ENCODE data around the gene ANKRD36.
A peak's percentile ranks its signal among the peaks of the same experiment; 100 is the strongest.
"Not testable (repeated sequence)": the region's sequence is repeated elsewhere in the genome, so short reads cannot be mapped to it uniquely, and the experiment has no call there.

Gene ANKRD36

DNA sequence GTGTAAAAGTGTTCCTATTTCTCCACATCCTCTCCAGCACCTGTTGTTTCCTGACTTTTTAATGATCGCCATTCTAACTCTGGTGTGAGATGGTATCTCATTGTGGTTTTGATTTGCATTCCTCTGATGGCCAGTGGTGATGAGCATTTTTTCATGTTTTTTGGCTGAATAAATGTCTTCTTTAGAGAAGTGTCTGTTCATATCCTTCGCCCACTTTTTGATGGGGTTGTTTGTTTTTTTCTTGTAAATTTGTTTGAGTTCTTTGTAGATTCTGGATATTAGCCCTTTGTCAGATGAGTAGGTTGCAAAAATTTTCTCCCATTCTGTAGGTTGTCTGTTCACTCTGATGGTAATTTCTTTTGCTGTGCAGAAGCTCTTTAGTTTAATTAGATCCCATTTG, 16.1 kb downstream of the ANKRD36 start:
- not testable (repeated sequence) for DNase-seq

DNA sequence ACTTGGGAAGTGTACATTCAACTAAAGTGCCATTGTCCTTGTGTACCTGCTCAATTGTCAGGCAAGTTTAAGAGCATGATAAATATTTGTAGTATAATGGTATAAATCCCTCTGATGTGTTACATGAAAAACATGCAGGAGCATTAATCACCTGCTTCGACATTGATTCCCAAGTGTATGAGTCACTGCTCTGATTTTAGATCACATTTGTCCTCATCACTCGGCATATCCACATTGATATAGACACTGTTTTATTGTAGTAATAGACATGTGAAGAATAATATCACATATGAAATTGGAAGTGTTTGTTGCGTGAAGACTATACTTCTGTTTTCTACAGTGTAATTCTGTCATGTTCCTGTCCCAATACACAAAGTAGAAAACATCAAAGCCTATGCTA, 31.1 kb downstream of the ANKRD36 start:
- DNase-seq, result not testable (repeated sequence)

DNA sequence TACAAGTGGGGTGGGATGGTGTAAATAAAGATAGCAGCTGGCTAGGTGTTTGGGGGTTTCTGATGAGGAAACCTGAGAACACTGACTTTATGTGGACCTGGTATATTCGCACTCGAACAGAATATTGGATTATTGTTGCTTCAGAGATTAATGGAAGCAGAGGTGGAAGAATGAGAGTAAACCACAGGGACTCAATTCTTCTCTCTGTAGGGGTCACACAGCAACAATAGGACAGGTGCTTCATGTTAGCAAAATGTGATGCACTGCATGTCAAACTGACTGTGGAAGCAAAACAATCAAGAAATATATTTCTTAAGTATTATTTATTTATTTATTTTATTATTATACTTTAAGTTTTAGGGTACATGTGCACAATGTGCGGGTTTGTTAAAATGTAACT, 53.6 kb downstream of the ANKRD36 start:
- DNase-seq, result not testable (repeated sequence)

DNA sequence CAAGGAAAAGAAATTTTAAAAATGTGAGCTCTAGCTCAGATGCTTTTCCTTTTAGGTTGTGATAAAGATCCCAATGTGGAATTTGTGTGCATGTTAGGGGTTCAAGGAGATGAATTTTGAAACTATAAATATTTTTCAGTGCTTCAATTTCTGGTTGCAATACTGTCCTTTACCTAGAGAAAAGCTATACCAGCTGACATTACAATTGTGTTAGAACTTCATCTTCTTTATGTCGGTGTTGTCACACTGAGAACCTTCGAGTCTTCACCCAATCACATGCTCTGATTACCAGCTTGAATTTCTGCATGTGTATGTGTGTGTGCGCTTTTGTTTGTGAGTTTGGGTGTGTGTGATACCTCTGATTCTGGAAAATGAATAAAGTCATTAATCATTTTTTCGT, 55.0 kb downstream of the ANKRD36 start:
- not testable (repeated sequence) for DNase-seq

DNA sequence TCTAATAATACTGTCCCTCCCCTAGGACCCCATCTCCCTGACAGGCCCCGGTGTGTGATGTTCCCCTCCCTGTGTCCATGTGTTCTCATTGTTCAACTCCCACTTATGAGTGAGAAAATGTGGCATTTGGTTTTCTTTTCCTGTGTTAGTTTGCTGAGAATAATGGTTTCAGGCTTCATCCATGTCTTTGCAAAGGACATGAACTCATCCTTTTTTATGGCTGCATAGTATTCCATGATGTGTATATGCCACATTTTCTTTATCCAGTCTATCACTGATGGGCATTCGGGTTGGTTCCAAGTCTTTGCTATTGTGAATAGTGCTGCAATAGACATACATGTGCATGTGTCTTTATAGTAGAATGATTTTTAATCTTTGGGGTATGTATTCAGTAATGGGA, 55.6 kb downstream of the ANKRD36 start:
- DNase-seq, result not testable (repeated sequence)

DNA sequence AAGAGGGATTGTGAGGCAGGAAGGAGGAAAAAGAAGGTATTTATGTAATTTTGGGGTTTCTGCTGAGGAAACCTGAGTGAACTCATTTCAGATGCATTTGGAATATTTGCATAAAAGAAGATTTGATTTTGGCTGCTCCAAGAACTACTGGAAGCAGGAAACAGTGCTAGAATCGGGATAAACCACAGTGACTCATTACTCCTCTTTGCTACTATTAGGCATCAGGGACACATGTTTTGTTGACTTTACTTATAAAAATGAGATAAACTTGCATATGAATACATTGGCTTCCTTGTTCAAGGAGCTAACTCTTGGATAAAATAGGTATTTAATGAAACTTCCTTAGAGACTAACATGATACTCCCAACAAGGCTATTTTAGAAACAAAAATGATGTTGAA, 67.4 kb downstream of the ANKRD36 start:
- not testable (repeated sequence) for DNase-seq

DNA sequence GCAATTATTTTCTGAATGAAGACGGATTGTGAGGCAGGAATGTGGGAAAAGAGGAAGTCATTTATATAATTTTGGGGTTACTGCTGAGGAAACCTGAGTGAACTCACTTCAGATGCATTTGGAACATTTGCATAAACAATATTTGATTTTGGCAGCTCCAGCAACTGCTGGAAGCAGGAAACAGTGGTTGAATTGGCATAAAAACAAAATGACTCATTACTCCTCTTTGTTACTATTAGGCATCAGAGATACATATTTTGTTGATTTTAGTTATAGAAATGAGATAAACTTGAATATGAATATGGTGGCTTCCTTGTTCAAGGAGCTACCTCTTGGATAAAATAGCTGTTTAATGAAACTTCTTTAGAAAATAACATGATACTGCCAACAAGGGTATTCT, 82.4 kb downstream of the ANKRD36 start:
- DNase-seq, result not testable (repeated sequence)

DNA sequence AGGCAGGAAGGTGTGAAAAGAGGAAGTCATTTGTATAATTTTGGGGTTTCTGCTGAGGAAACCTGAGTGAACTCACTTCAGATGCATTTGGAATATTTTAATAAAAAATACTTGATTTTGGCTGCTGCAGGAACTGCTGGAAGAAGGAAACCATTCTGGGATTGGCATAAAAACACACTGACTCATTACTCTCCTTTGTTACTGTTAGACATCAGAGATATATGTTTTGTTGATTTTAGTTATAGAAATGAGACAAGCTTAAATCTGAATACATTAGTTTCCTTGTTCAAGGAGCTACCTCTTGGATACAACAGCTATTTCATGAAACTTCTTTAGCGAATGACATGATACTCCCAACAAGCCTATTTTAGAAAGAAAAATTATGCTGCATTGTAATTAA, 84.3 kb downstream of the ANKRD36 start:
- not testable (repeated sequence) for DNase-seq

DNA sequence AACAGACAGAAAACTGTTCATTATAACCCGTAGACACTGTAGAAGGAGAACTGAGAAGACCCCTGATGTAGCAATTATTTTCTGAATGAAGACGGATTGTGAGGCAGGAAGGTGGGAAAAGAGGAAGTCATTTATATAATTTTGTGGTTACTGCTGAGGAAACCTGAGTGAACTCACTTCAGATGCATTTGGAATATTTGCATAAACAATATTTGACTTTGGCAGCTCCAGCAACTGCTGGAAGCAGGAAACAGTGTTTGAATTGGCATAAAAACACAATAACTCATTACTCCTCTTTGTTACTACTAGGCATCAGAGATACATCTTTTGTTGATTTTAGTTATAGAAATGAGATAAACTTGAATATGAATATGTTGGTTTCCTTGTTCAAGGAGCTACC, 87.9 kb downstream of the ANKRD36 start:
- not testable (repeated sequence) for DNase-seq

DNA sequence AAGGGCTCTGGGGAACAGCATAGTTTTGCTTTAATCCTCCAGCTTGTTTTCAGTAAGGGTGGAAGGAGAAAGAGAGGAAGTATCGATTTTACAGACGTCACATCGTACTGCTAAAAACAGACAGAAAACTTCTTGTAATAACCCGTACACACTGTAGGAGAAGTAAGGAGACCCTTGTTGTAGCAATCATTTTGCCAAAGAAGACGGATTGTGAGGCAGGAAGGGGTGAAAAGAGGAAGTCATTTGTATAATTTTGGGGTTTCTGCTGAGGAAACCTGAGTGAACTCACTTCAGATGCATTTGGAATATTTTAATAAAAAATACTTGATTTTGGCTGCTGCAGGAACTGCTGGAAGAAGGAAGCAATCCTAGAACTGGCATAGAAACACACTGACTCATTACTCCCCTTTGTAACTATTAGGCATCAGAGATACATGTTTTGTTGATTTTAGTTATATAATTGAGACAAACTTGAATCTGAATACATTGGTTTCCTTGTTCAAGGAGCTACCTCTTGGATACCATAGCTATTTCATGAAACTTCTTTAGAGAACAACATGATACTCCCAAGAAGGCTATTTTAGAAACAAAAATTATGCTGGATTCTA, 89.8 kb downstream of the ANKRD36 start:
- DNase-seq, result not testable (repeated sequence)

DNA sequence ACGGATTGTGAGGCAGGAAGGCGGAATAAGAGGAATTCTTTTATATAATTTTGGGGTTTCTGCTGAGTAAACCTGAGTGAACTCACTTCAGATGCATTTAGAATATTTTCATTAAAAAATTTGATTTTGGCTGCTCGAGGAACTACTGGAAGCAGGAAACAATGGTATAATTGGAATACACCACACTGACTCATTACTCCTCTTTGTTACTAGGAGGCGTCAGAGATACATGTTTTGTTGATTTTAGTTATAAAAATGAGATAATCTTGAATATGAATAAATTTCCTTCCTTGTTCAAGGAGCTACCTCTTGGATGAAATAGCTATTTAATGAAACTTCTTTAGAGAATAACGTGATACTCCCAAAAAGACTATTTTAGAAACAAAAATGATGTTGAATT, 97.4 kb downstream of the ANKRD36 start:
- no peak for DNase-seq

DNA sequence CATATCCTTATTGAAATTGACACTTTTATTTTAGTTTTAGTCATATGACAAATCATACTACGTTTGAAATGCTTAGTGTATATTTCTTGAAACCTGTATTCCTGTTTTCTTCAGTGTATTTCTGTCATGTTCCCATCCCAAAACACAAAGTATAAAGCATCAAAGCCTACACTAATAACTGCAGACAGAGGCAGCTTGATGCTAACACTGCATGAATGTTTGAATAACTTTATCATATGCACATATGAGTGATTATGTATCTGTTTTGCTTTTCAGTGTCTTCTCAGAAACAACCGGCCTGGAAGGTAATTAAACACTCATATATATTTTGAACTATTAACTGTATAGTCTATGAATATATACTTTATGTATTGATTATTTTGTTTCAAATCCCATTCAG, 102.1 kb downstream of the ANKRD36 start:
- DNase-seq, result not testable (repeated sequence)

DNA sequence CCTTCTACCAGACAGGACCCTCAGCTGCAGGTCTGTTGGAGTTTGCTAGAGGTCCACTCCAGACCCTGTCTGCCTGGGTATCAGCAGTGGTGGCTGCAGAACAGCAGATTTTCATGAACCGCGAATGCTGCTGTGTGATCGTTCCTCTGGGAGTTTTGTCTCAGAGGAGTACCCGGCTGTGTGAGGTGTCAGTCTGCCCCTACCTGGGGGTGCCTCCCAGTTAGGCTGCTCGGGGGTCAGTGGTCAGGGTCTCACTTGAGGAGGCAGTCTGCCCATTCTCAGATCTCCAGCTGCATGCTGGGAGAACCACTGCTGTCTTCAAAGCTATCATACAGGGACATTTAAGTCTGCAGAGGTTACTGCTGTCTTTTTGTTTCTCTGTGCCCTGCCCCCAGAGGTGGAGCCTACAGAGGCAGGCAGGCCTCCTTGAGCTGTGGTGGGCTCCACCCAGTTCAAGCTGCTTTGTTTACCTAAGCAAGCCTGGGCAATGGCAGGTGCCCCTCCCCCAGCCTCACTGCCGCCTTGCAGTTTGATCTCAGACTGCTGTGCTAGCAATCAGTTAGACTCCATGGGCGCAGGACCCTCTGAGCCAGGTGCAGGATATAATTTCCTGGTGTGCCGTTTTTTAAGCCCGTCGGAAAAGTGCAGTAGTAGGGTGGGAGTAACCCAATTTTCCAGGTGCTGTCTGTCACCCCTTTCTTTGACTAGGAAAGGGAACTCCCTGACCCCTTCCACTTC, 118.1 kb downstream of the ANKRD36 start:
- not testable (repeated sequence) for DNase-seq

DNA sequence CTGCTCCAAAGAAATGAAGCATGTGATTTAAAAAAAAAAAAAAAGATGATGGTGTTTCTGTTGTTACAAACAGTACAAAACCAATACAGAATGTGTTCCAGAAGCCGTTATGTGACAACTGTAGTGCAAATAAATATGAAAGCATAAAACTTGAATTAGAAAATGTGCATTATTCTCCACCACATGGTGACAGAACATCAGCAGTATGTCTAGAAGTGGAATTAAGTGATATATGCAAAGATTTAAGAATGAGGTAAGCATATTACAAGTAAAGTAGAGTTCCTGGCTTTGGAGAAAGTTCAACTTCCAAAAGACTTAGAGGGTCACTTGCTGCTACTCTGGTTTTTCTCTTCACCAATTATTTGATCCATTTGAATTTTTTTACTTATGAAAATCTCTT, 120.0 kb downstream of the ANKRD36 start:
- not testable (repeated sequence) for DNase-seq

DNA sequence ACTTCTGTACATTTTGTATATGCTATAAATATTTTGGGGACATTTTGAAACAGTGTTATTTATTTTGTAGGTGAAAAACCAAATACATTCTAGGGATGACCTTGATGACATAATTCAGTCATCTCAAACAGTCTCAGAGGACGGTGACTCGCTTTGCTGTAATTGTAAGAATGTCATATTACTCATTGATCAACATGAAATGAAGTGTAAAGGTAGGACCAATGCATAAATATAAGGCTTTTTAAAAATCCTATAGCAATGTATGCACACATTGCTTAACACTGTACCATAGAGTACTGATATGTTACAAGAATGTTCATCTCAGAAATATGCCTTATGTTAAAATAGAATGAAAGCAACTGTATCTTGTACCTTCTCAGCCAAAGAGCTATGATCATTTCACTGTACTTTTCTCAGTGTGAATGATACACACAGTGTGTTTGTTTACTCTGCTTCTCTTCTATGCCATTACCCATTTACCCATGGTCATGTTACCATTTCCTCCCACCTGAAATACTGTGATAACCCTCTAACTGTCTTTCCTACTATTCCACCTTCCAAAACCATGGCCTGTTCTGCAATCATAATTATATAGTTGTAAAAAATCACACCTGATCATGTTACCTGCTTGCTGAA, 120.8 kb downstream of the ANKRD36 start:
- DNase-seq, result not testable (repeated sequence)

DNA sequence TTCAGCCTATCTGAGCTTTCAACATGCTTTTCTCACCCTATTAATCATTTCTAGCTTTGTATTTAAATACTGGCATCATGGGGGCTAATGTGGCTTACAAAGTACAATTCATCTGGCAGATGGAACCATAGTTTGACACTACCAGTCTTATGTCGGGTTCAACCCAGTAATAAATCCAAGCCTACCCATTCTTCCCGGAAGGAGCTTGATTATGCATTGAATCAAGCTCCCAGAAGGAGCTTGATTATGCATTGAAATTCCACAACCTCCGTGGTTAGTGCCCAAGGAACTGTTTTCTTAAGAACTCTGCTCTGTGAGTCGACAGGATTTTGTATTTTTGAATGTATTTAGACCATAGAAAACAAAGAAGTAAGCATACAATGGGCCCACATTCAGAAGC, 148.2 kb downstream of the ANKRD36 start:
- not testable (repeated sequence) for DNase-seq

DNA sequence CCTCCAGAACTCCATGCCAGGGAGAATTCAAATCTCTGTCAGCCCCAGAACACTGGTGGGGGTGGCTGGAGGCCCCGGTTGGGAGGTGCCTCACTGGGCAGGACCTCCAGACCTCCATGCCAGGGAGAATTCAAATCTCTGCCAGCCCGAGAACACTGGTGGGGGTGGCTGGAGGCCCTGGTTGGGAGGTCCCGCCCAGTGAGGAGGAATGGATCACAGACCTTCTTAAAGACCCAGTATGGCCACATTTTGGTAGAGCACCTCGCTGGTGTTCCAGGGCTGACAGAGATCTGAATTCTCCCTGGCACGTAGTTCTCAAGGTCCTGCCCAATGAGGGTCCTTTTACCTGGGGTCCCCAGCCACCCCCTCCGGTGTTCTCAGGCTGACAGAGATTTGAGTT, 153.5 kb downstream of the ANKRD36 start:
- not testable (repeated sequence) for DNase-seq

DNA sequence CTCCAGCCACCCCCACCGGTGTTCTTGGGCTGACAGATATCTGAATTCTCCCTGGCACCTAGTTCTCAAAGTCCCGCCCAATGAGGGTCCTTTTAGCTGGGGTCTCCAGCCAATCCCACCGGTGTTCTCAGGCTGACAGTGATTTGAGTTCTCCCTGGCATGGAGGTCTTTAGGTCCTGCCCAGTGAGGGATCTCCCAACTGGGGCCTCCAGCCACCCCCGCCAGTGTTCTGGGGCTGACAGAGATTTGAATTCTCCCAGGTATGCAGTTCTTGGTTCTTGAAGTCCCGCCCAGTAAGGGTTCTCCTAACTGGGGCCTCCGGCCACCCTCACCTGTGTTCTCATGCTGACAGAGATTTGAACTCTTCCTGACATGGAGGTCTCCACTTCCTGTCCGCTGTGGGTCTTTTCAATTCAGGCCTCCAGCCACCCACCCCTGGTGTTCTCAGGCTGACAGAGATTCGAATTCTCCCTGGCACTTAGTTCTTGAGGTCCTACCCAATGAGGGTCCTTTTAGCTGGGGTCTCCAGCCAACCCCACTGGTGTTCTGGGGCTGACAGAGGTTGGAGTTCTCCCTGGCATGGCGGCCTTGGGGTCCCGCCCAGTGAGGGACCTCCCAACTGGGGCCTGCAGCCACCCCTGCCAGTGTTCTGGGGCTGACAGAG, 154.6 kb downstream of the ANKRD36 start:
- peak; percentile 0 for DNase-seq

DNA sequence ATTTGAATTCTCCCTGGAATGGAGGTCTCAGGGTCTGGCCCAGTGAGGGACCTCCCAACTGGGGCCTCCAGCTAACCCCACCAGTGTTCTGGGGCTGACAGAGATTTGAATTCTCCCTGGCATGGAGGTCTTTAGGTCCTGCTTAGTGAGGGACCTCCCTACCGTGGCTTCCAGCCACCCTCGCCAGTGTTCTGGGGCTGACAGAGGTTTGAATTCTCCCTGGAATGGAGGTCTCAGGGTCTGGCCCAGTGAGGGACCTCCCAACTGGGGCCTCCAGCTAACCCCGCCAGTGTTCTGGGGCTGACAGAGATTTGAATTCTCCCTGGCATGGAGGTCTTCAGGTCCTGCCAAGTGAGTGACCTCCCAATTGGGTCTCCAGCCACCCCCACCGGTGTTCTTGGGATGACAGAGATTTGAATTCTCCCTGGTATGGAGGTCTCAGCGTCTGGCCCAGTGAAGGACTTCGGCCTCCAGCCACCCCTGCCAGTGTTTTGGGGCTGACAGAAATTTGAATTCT, 155.2 kb downstream of the ANKRD36 start:
- DNase-seq, result peak; percentile 0

DNA sequence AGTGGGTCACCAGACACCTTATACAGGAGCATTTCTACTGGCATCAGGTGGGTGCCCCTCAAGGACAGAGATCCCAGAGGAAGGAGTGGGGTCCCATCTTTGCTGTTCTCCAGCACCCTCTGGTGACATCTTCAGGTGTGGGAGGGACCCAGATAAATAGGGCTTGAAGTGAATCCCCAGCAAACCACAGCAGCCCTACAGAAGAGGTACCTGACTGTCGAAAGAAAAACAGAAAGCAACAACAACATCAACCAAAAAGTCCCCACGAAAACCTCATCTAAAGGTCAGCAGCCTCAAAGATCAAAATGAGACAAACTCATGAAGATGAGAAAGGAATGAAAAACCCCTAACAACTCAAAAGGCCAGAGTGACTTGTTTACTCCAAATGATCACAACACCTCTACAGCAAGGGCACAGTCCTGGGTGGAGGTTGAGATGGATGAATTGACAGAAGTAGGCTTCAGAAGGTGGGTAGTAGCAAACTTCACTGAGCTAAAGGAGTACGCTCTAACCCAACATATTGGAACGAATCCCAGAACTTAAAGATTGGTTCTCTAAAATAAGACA, 163.4 kb downstream of the ANKRD36 start:
- DNase-seq, result not testable (repeated sequence)

DNA sequence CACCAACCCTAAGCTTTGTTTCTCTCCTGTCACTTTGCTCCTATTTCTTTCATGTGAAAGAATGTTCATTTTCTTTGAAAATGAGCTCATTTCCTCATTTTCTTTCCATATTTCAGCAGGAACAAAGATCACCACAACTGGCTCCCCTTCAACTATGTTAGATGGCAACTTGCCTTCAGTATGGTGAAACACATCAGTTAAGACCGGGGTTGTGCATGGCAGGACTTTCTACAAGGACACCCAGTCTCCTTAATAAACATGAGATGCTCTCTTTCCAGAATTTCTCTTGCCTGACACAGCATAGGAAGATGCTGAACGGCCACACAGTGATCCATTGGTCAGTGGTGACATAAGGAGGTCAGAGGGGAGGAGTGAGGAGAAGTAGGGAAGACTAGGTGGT, 172.2 kb downstream of the ANKRD36 start:
- not testable (repeated sequence) for DNase-seq

DNA sequence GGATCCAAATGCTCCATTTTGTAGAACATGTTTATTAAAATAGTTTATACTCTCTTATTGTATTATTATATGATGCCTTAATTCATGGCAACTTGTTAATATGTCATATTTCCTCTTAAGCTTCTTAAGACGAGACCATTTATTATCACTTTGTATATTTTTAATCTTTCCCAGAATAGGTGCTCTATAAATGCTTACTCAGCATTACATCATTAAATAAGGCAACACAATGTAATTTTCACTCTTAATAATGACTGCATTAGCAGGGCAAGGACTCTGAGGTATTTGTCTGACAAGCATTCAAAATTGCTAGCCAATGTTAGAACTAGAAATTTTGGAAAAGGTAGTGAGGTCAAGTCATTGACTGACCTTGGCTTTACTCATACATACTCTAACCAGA, 180.7 kb downstream of the ANKRD36 start:
- not testable (repeated sequence) for DNase-seq

Measured in CD4-positive, alpha-beta T cell treated with Interleukin-12 subunit alpha and Interleukin-12 subunit beta, for 1 hour (primary cell).